Activated naive CD8-positive, alpha-beta T cell treated with anti-CD3 and anti-CD28 coated beads, Interleukin-2, amount 50 U/mL, for 16 hours (primary cell): ENCODE measurements around the gene CCDC169.
A peak's percentile ranks its signal among the peaks of the same experiment; 100 is the strongest.
"Not testable (repeated sequence)": the region's sequence is repeated elsewhere in the genome, so short reads cannot be mapped to it uniquely, and the experiment has no call there.

Experiments used
- DNase-seq: peaks from one replicate; pipeline ENCODE4 v3.0.0-alpha.2; 2020; ENCODE audit warnings: low read depth, low spot score

The CCDC169 gene

DNA sequence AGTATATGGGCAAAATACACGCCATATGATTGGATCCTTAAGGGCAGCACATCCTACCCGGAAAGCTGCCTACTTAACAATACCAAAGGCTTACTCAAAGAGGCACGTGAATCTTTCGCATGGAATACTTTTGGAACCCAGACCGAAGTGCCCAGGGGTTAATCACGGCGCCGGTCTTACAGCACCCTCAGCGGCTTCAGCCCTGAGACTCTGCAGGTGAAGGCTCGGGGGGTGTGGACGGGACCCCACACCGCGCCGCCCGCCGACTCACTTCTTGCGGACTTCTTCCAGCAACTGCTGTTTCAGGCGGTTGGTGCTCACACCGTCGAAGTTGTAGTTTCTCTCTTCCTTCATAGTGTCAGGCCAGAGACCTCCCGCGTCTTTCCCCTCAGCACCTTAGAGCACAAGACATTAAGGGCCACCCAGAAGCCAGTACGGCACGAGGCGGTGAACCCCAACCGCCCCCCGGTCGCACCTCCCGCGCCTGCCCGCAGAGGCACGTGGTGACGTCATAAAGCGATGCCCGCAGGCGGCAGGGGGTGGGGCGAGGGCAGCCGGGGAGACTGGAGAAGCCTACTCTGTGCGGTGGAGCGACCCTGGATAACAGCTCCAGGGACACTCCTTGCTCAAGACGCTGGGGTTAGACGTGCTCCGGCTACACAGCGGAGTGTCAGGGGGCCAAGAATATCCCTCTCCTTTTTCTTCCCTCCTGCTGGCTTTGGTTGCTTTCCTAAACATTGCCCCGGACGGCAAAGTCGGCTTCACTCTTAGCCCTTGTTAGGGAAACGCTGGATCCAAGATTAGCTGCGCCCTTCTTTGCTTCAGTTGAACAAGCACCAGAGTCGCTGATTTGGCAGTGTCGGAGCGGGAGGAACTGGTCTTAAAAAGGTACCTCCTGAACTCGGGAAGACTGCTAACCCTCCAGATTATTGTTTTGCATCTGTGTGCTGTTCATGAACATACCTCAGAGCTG, at the start of gene CCDC169:
Gene CCDC169 (minus strand): TSS at position 449 of the 973 bp plus-strand sequence. CDS start 95 bp downstream, at position 354.
- peak; percentile 15 for DNase-seq

- DNase-seq, result peak; percentile 82
These were observed 48.8 kb upstream of the CCDC169 start, which contains the start of gene SPART for GRCh38 chr13:36346222-36347083. TSS of gene SPART (minus strand) at chr13:36346394. CDS start at chr13:36335830, 10,564 bp downstream.

- no peak for DNase-seq
These were observed 48.0 kb upstream of the CCDC169 start for GRCh38 chr13:36345438-36346221.

DNA sequence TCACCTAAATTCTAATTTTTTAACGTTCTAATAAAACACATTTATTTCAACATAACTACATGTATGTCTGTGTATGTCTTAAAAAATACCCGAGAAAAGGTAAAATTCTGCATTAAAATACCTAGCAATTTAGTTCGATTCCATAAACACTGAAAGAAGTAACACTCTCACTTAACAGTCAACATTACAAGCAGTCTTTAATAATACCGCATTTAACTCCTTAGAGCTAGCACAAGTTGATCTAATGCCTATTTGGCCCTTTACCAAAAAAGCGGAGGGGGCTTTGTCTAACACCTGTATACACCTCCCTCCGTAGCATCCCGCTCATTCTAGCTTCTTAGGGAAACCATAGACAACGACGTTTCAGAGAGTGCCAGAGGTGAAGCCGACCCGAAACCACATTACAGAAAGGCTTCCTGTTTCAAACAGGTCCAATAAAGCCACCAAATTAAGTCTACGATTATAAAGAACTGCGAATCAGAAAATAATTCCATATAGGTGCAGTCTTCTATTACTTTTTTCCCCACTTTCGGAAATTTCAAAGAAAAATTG, 47.3 kb upstream of the CCDC169 start:
- DNase-seq, result no peak

DNA sequence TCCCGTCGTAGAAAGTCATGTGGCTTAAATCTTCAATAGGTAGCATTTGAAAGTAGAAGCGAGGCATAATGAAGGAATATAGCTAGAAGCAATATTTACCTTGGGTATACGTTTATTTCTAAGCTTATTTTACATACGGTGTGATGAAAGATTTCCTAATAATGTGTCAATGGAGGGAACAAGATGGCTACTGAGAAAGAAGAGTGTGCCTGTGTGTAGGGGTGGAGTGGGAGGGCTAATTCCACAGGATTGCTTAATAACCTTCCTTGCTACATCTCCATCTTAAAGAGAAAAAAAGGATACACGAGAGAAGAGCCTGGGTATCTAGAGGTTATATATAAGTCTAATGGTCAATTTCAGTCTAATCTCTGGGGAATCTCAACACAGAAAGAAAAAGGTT, 46.6 kb upstream of the CCDC169 start:
- DNase-seq, result no peak

- no peak for DNase-seq
These were observed 46.2 kb upstream of the CCDC169 start for GRCh38 chr13:36343766-36344165.

DNA sequence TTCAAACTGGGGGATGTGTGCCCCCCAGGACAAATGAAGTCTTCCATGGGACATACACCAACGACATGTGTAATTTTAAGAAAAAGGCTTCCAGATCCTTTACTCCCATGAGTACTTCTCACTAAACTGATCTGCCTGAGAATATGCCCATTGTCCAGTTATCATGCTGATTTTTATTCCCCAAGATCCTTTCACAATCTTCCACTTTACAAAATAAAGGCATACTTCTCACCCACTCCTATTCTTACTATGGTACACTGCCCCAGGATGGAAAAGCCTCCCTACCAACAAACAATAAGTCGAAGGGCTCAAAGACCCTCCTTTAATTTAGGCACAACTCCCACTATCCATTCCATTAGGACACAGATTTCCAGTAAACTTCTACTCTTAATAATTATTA, 45.1 kb upstream of the CCDC169 start:
- DNase-seq, result no peak

DNA sequence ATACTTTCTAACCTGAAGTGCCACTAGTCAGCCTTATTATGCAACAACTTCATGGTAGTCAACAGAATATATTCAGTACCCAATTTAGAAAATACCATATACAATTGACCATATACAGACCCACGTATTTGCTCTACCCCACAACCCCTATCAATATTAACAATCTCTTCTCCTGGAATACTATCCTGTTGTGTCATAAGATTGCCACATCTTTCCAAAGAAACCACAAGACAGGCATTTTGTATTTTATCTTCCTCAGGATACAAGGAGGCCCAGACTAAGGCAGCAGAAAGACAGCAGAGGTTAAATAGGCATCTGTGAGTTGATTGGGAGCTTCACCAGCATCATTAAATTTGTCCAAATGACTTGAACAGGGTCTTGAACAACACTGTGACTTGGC, 44.1 kb upstream of the CCDC169 start:
- DNase-seq, result no peak

- DNase-seq, result no peak
These were observed 42.1 kb upstream of the CCDC169 start for GRCh38 chr13:36339600-36340155.

DNA sequence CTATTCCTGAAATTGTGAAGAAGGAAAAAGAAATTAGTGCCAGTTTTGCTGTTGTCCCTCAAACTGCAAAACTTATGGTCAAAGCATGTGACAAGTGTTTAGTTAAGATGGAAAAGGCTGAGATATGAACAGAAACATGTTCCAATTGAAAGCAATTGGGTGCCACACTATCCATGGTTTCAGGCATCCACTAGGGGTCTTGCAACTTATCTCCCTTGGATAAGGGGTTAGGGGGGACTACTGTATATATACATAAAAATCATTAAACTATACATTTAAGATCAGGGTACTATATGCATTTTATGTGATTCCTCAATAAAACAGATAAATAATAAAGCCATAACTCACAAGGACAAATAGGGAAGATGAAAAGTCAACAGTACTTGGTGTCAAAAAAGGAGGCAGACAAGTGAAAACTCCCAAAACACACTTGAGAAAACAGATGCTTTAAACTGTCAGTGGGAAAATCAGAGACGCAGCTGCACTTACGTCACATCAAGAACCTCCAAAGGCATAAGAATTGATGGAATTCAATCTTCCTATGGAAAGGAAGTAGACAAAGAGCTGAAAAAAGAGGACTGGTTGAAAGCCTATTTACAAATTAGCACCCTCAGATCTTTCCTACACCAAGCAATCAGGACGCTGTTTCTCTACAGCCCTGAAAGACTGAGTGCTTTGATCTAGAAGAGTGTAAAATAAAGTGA, 40.5 kb upstream of the CCDC169 start:
- DNase-seq, result no peak

- no peak for DNase-seq
These were observed 35.4 kb upstream of the CCDC169 start for GRCh38 chr13:36332986-36333385.

DNA sequence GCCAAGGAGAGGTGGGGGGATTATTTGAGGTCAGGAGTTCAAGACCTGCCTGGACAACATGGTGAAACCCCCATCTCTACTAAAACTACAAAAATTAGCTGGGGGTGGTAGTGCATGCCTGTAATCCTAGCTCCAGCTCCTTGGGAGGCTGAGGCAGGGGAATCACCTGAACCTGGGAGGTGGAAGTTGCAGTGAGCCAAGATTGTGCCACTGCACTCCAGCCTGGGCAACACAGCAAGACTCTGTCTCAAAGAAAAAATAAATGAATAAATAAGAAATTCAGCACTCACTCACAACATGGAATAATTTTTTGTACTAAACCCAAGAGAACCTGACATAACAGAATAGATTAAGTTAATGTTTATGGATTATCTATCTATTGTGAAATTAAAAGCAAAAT, 34.6 kb upstream of the CCDC169 start:
- DNase-seq, result not testable (repeated sequence)

GRCh38 chr13:36331280-36331679, 33.7 kb upstream of the CCDC169 start:
- no peak for DNase-seq

- no peak for DNase-seq
These were observed 31.7 kb upstream of the CCDC169 start for GRCh38 chr13:36329361-36329760.

DNA sequence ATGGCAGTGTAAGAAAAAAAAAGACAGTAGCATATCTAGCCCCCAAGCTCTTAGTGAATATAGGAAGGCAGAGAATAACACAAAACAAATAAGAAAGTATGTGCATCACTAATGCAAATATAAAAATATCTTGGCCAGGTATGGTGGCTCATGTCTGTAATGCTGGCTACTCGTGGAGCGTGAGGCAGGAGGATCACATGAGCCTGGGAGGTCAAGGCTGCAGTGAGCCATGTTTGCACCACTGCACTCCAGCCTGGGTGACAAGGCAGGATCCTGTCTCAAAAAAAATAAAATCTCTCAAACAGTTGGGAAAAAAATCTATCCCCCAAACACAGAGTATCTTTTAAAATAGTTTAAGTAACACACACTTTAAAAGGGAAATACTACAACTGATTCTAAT, 31.2 kb upstream of the CCDC169 start:
- no peak for DNase-seq

DNA sequence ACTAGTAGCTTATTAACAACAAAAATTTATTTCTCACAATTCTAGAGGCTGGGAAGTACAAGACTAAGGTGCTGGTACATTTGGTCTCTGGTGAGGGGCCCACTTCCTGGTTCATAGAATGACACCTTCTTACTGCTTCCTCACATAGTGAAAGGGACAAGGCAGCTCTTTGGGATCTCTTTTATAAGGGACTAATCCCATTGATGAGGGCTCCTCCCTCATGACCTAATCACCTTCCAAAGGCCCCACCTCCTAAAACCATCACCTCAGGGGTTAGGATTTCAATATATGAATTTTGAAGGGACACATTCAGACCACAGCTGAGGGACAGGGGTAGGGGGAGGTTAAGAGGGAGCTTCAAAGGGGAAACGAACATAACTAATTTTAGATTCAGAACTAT, 28.3 kb upstream of the CCDC169 start:
- DNase-seq, result no peak

DNA sequence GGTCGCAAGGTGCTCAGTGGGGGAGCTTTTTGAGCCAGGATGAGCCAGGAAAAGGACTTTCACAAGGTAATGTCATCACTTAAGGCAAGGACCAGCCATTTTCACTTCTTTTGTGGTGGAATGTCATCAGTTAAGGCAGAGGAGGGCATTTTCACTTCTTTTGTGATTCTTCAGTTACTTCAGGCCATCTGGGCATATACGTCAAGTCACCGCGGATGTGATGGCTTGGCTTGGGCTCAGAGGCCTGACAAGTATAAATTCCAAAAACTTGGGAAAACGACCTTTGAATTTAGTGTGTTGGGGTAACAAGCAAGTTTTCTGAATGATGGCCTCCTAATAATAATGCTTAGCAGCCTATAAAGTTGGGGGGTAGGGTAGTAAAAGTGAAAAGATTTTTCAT, 27.3 kb upstream of the CCDC169 start:
- not testable (repeated sequence) for DNase-seq

GRCh38 chr13:36323951-36324566, 26.4 kb upstream of the CCDC169 start:
- DNase-seq, result no peak

DNA sequence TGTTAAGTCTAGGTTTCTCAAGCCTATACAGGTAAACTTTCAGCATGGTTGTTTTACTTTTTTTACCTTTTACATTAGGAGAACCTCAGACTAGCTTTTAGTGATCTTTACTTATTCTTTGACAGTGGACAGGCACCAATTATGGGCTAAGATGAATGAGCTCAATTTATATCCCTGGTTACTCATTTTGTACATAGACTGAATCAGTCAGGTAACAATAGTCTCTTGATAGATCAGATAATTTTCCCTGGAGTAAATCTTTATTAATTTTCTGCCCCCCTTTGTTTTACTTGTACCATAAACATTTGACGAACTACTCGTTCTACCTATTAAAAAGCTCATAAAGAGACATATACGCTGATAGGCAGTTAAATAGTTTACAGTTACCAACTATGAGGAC, 25.8 kb upstream of the CCDC169 start:
- no peak for DNase-seq

DNA sequence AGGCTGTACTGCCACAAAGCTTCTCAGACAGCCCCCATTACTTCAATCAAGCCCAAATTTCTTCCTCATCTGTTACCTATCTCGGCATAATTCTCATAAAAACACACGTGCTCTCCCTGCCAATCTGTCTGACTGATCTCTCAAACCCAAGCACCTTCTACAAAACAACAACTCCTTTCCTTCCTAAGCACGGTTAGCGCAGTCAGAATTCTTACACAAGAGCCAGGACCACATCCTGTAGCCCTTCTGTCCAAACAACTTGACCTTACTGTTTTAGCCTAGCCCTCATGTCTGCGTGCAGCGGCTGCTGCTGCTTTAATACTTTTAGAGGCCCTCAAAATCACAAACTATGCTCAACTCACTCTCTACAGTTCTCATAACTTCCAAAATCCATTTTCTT, 22.2 kb upstream of the CCDC169 start:
- DNase-seq, result not testable (repeated sequence)
